Aorta (tissue), 5 donors: ENCODE data around the gene PLEKHG1. TPM values are rescaled to one million over a fixed set of nuclear protein-coding genes. Genes with fewer than 3 reads are reported as not detected.
A peak's percentile ranks its signal among the peaks of the same experiment; 100 is the strongest.

Source experiments
- ATAC-seq: fragments of 200-7000 bp; cut with Tn5 transposase; one replicate; pipeline ENCODE4 v1.9.1; 2022; ENCODE audit warnings: moderate library complexity; ENCODE audit not compliant: low FRiP score
- DNase-seq, 2 donors: peaks; one replicate each; pipeline ENCODE4 v3.0.0-alpha.2; 2020
- H3K27ac ChIP-seq, 2 donors: one replicate each; pipeline ENCODE4 v1.5.1; 2013; ENCODE audit warnings: low read length in 2 of 2, mild to moderate bottlenecking in 2 of 2, moderate library complexity in 2 of 2, control low read depth in 1 of 2, inconsistent platforms in 1 of 2, low read depth in 1 of 2
- H3K27me3 ChIP-seq, 2 donors: one replicate each; pipeline ENCODE4 v1.6.1; 2013; ENCODE audit warnings: control low read depth in 1 of 2, low read length in 1 of 2, mild to moderate bottlenecking in 1 of 2, moderate library complexity in 1 of 2; ENCODE audit not compliant: insufficient read depth in 2 of 2, control insufficient read depth in 1 of 2
- H3K36me3 ChIP-seq, 2 donors: one replicate each; pipeline ENCODE4 v1.6.1; 2013; ENCODE audit warnings: control low read depth in 1 of 2, low read length in 1 of 2, mild to moderate bottlenecking in 1 of 2; ENCODE audit not compliant: insufficient read depth in 2 of 2, control insufficient read depth in 1 of 2
- H3K4me1 ChIP-seq, 2 donors: one replicate each; pipeline ENCODE4 v1.6.1; 2013; ENCODE audit warnings: low read length in 2 of 2, control low read depth in 1 of 2, mild to moderate bottlenecking in 1 of 2, moderate library complexity in 1 of 2; ENCODE audit not compliant: insufficient read depth in 2 of 2, control insufficient read depth in 1 of 2
- H3K4me3 ChIP-seq, 2 donors: one replicate each; pipeline ENCODE4 v1.5.1; 2013; ENCODE audit warnings: low read length in 2 of 2, control low read depth in 1 of 2, mild to moderate bottlenecking in 1 of 2
- H3K9me3 ChIP-seq: one replicate; pipeline ENCODE4 v1.6.1; 2013; ENCODE audit warnings: mild to moderate bottlenecking, low read length; ENCODE audit not compliant: control insufficient read depth
- WGBS, 2 donors: extraction: QIAGEN DNeasy Blood & Tissue Kit; methylation state at CpG; one replicate each; pipeline ENCODE4 v1.1.7; 2013; 5-methylcytosine and 5-hydroxymethylcytosine counted together
- intact Hi-C, 2 donors: fragments of 100-400 bp; cut with DNase I; formaldehyde crosslinking; loops; one replicate each; pipeline versions ENCODE4 v1.14.2 to v1.15.0; 2022
- polyA plus RNA-seq, 2 donors: library from polyadenylated mRNA; stranded (reverse); fragments of 200-250 nt; gene quantifications; one replicate each; pipeline ENCODE4 v1.2.3, GENCODE V29; 2013
- total RNA-seq, 2 donors: library from RNA; stranded (reverse); fragmentation: NEBNext Ultra II Directional; extraction: Animal tissue kit (Norgen Biotek cat#: 25700); gene quantifications; one replicate each; pipeline ENCODE4 v1.2.1, GENCODE V29; 2021
- donor health status: healthy with polysubstance abuse.
- donor health status: Bipolar disorder and iron deficiency.
- donor health status: DM: no; HTN: no; CAD: no.
- donor health status: DM: no; HTN: no; CAD: no.
- donor health status: DM: yes; HTN: yes; CAD: no.

The PLEKHG1 gene
- total and polyA plus RNA-seq, 4 donors: 1.6 to 62.7 (median 19.1) TPM

DNA sequence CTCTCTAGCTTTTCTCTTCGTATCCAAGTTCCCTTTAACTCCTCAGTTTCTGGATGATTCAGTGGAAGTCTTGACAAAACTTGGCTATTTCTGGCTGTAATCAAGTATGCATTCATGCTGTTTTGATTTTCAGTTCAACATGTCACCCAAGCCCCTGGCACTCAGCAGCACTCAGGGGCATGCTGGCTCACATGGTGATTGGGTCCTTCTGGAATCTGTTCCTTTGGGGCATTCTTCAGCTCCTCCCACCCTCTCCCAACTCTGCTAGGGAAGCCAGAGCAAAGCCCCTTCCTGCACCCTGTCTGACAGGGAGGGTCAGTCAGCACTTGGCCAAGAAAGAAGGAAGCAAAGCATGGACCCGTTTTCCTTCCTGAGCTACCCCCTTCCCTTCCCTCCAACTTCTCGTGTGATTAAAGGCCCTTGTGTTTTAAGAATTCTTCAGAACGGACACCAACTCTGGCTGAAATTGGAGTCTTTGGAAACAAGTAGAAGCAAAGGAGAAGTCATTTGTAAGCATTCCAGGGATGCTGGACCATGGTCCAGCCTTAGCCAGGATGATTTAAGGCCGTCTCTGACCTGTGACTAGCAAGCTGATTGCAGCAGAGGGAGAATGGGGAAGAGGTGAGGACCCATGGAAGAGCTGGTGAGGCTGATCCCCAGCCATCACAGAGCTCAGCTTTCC lies 7.1 kb downstream of the PLEKHG1 start:
- intact Hi-C loops: loop anchor here in 1 of 2 donors (10.0 kb wide), 2 partner anchors 192 to 208 kb away; no protein-coding TSS in a partner anchor
- Histone ChIP-seq H3K4me3 (no peak overlapping the region), H3K36me3 (no peaks in the 10 kb centered on the region), H3K4me1 (no peaks in the 10 kb centered on the region), H3K9me3 (peaks cover 2% of the 10 kb centered on the region), H3K27ac (no peak overlapping the region), H3K27me3 (no peaks in the 10 kb centered on the region)
- no peak for ATAC-seq
- no peak for DNase-seq
- WGBS, 2 donors: 12 to 19% methylated on average over 5 of the region's 5 CpGs

DNA sequence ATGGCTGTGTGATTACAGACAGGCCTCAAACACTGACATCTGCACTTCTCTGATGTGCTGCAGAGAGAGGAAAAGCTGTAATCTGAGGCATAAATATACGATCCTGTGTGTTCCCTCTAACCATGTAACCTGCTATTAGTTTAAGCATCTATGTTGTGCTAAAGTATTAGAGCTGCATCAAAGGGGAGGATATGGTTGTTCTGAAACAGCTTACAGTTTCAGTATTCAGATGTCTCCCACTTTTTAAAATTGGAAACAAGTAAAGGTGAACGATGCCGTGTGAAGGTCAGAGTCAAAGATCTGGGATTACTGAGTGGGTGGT lies 7.6 kb downstream of the PLEKHG1 start:
- H3K4me3 ChIP-seq: no peak overlapping the region
- WGBS, 2 donors: 83 to 85% methylated on average over 3 of the region's 3 CpGs
- intact Hi-C loops: loop anchor here in 1 of 2 donors (10.0 kb wide), 2 partner anchors 192 to 208 kb away; no protein-coding TSS in a partner anchor

DNA sequence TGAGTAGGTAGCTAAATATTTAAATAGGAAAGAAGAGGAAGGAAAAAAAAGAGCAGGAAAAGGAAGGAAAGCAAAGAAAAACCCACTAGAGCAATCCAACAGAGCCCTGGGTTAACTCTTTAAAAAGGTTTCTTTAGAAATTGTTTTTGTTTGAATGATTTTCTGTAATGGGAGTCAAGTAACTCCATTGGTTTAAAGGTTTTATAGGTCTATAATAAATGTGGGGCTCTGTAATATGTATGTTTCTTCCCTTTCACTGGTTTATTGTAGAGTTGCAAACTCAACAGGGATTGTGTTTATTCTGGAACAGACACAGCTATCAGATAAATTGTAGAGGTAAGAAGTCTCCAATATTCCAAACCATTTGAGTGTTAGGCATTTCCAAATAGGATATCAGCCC lies 10.9 kb downstream of the PLEKHG1 start:
- H3K27ac ChIP-seq: no peak overlapping the region
- H3K4me3 ChIP-seq: no peak overlapping the region
- H3K27me3 ChIP-seq: peaks cover 0 to 1% of the 10 kb centered on the region in 2 donors
- intact Hi-C loops: no loop called here
- no peaks in the 10 kb centered on the region for H3K36me3 ChIP-seq
- H3K9me3 ChIP-seq: peaks cover 2% of the 10 kb centered on the region
- no peaks in the 10 kb centered on the region for H3K4me1 ChIP-seq
- DNase-seq: no peak
- no peak for ATAC-seq

More for the DNA sequence above, 7.6 kb downstream of the PLEKHG1 start:
- Histone ChIP-seq H3K9me3 (peaks cover 2% of the 10 kb centered on the region), H3K4me1 (no peaks in the 10 kb centered on the region), H3K27ac (no peak overlapping the region), H3K36me3 (no peaks in the 10 kb centered on the region), H3K27me3 (no peaks in the 10 kb centered on the region)
- ATAC-seq (no peak), DNase-seq (no peak)

DNA sequence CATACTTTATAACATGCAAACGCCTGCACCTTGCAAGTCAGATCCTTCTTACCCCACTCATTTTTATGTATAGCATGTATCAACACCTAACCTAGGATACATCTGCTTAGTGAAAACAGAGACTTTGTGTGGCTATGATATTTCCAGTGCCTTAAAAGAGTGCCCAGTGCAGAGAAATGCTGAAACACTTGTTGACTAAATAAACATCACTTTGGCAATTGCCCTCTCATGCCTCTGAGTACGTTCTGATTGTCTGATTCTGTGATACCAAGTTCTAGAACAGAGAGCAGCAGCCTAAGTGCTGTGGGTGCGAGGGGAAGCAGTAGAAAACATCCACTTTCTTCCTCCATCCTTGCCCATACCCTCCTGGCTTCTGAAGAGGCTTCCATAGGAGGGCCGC lies 13.6 kb downstream of the PLEKHG1 start:
- 66 to 72% methylated on average over 4 of the region's 4 CpGs for WGBS, 2 donors
- Histone ChIP-seq H3K4me3 (no peak overlapping the region), H3K27me3 (peaks cover 0 to 1% of the 10 kb centered on the region in 2 donors), H3K9me3 (peaks cover 2% of the 10 kb centered on the region), H3K36me3 (no peaks in the 10 kb centered on the region), H3K4me1 (no peaks in the 10 kb centered on the region), H3K27ac (no peak overlapping the region)
- ATAC-seq (no peak), DNase-seq (no peak)
- intact Hi-C loops: no loop called here

DNA sequence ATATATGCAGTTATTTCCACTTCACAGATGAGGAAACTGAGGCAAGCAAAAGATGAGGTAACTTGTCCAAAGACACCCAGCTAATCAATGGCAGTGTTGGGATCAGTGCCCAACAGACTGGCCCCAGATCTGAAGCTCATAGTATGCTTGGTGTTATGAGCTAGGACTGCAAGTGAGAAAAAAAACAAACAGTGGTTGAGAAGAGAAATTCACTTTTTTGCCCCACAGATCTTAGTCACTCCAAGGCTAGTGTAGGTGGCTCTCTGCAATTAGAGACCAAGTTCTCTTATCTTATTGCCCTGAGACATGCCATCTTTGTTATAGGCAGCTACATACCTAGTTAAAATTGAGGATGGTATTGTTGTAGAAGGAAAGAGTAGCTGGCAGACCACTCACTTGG lies 16.3 kb downstream of the PLEKHG1 start:
- intact Hi-C loops: no loop called here
- no peak overlapping the region for H3K27ac ChIP-seq
- no peak for DNase-seq
- peaks cover 0 to 1% of the 10 kb centered on the region in 2 donors for H3K27me3 ChIP-seq
- H3K9me3 ChIP-seq: no peaks in the 10 kb centered on the region
- H3K4me3 ChIP-seq: no peak overlapping the region
- ATAC-seq: no peak
- H3K36me3 ChIP-seq: no peaks in the 10 kb centered on the region
- H3K4me1 ChIP-seq: no peaks in the 10 kb centered on the region

DNA sequence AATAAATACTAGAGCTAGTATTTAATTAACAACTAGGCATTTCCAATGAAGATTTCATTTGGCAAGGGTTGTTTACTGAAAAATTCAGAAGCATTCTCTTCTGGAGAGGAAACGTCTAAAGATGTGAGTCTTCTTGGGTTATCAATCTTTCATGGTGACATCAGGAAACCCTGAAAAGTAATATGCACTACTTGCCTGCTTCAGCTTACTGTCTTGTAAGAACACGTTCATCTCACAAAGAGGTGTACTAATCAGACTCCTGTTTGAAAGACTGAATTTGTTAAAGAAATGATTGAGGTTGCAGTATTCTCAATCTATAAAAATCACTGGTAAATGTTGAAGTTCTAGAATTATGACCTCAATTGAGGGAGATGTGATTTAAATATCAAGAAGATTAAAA lies 16.9 kb downstream of the PLEKHG1 start:
- Histone ChIP-seq H3K4me3 (no peak overlapping the region), H3K27ac (no peak overlapping the region), H3K27me3 (peaks cover 0 to 1% of the 10 kb centered on the region in 2 donors), H3K36me3 (no peaks in the 10 kb centered on the region), H3K4me1 (no peaks in the 10 kb centered on the region), H3K9me3 (no peaks in the 10 kb centered on the region)
- intact Hi-C loops: no loop called here
- DNase-seq (no peak), ATAC-seq (no peak)
- WGBS, 2 donors: 87% methylated on average over 2 of the region's 2 CpGs

DNA sequence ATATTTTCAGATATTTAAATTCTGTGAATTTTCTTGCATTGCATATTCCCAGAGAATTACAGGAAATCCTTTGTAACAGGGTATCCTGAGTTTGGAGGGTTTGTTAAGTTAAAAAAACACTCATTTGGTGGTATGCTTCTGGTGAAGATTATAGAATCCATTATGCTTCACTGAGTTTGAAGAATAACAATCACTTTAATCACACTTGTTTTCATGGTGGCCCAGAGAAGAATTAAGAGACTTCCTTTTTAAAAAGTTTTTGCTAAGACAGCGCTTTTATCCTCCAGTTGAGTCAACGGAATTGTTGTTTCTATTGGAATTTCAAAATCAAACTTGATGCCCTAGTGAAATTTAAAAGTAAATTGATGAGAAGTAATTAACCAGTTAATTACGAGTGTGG lies 17.4 kb downstream of the PLEKHG1 start:
- intact Hi-C loops: no loop called here
- H3K4me3 ChIP-seq: no peak overlapping the region
- 87 to 93% methylated on average over 3 of the region's 3 CpGs for WGBS, 2 donors
- ATAC-seq (no peak), DNase-seq (no peak)
- no peaks in the 10 kb centered on the region for H3K36me3 ChIP-seq
- H3K27me3 ChIP-seq: peaks cover 0 to 1% of the 10 kb centered on the region in 2 donors
- H3K9me3 ChIP-seq: no peaks in the 10 kb centered on the region
- H3K27ac ChIP-seq: peak overlapping the region in 1 of 2 donors; percentile 12
- H3K4me1 ChIP-seq: no peaks in the 10 kb centered on the region

DNA sequence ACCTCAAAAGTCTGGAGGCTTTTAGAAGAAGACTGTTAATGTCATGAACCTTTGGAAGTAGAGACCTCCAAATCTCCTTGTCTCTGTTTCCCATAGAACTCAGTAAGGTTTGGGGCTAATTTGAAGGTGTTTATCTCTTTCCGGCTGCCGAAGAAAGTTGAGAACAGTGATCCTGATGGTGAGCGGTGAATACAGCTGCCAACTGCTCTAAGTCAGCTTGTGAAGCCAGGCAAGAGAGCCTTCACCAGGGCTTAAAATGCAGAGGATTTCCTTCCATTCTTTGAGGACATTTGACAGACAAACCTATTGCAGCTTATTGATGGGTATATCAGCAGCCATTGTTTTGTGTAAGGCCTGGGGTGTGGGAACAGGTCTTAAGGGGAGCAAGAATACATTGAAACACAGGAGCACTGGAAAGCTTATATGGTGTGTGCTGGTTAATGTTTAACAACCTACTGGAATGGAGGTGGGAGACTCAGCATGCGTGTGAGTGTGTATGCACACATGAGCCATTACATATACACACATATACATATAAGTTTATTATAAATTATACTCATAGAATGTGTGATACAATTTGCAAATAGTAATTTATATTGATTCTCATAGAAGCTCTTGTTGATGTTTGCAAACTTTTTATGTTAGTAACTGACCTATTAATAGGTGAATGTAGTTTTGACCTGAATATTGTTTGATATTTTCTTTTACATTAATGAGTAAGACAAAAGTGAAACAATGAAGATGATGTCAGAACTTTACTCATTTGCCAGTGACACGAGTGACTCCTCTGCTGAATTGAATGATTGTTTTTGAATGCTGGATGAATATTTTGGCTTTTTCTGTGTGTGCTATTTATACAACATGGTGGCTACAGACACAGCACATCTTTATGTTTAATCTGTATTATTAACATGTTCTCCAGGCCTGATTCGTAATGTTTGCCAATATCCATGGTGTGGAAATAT lies 18.1 kb downstream of the PLEKHG1 start:
- Histone ChIP-seq H3K9me3 (no peaks in the 10 kb centered on the region), H3K36me3 (no peaks in the 10 kb centered on the region), H3K27ac (peak overlapping the region in 1 of 2 donors; percentile 12), H3K27me3 (peaks cover 0 to 1% of the 10 kb centered on the region in 2 donors), H3K4me1 (no peaks in the 10 kb centered on the region), H3K4me3 (no peak overlapping the region)
- WGBS, 2 donors: 74 to 80% methylated on average over 6 of the region's 6 CpGs
- DNase-seq (no peak), ATAC-seq (no peak)
- intact Hi-C loops: no loop called here
